Measurements from ENCODE around the gene MAN1C1. TPM values are rescaled to one million over a fixed set of nuclear protein-coding genes. Genes with fewer than 3 reads are reported as not detected.

MAN1C1 gene
- total RNA-seq, 1 experiment from 2014 or later = 9.3 TPM

DNA sequence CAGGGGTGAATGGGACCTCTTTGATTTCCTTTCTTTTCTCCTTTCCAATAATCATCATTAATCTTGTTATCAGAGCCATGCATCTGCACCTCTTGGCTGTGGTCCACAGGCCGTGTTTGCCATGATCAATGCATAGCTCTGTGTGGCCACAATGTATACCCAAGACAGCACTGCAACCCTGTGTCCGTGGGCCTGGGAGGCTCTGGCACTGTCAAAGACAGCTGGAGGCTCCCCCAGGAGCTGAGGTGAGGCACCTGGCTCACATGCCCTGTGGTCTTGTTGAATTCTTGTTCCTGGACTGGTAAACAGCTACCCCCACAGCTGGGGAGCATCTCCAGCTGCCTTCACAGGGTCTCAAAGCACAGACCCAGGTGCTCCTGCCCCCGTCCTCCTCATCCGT lies 116.2 kb downstream of the MAN1C1 start:
- H3K23me2 ChIP-seq (ENCODE audit: insufficient read length, low read depth, low read length, poor library complexity, severe bottlenecking) = no peaks in the 10 kb centered on the region
- H2BK20ac ChIP-seq (ENCODE audit: low read depth, low read length, poor library complexity, severe bottlenecking) = no peak overlapping the region
- no peak overlapping the region for H3K27ac ChIP-seq (ENCODE audit: insufficient read length, low read depth, low read length)
- no peak overlapping the region for H2BK15ac ChIP-seq (ENCODE audit: low read depth, low read length)
- H3K79me1 ChIP-seq (ENCODE audit: insufficient read depth, low read depth, low read length, poor library complexity, severe bottlenecking) = no peaks in the 10 kb centered on the region
- H3K4me1 Mint-ChIP-seq = peaks cover 8 to 10% of the 10 kb centered on the region in 2 experiments
- no peak overlapping the region for H3K4me3 Mint-ChIP-seq
- no peaks in the 10 kb centered on the region for H3K9me3 ChIP-seq (ENCODE audit: control insufficient read depth, low read depth, low read length)
- no CpG with 5 or more reads among the region's 4 CpGs for WGBS (ENCODE audit: extremely low coverage, insufficient read length, low lambda C conversion rate)
- H2BK120ac ChIP-seq (ENCODE audit: low read depth, low read length, poor library complexity, severe bottlenecking) = no peak overlapping the region
- H3K9me3 Mint-ChIP-seq = no peaks in the 10 kb centered on the region
- no peak overlapping the region for H3T11ph ChIP-seq (ENCODE audit: low read length)
- no peaks in the 10 kb centered on the region for H3K36me3 Mint-ChIP-seq (ENCODE audit: insufficient read depth in 1 of 3, low read depth in 3 of 3)
- H3K4ac ChIP-seq (ENCODE audit: low read depth, low read length) = no peak overlapping the region
- H2BK12ac ChIP-seq (ENCODE audit: insufficient read length, low read depth, low read length) = no peak overlapping the region
- H4K8ac ChIP-seq (replicated peaks; ENCODE audit: insufficient read length, low read depth, low read length) = no peak overlapping the region
- no peaks in the 10 kb centered on the region for H4K20me1 ChIP-seq (ENCODE audit: control insufficient read depth, insufficient read depth, insufficient read length)
- DNase-seq = no peak
- H3K4me1 ChIP-seq (ENCODE audit: insufficient read depth, low read length) = no peaks in the 10 kb centered on the region; the same call in 1 of the 2 replicates
- no peak overlapping the region for H3K23ac ChIP-seq (ENCODE audit: insufficient read length, low read depth, low read length)
- no peak overlapping the region for H3K9ac ChIP-seq (ENCODE audit: extremely low read depth, insufficient read length, low read length)
- no peak overlapping the region for H2AK5ac ChIP-seq (ENCODE audit: insufficient read length, low read length)
- H2BK5ac ChIP-seq (ENCODE audit: insufficient read length, low read length) = no peak overlapping the region
- H3K27me3 ChIP-seq (ENCODE audit: insufficient read depth, low read length) = no peaks in the 10 kb centered on the region
- H3K56ac ChIP-seq (ENCODE audit: insufficient read length, low read depth, low read length) = no peak overlapping the region
- H3K14ac ChIP-seq (ENCODE audit: insufficient read depth, low read length) = no peak overlapping the region
- H3K4me2 ChIP-seq (ENCODE audit: insufficient read depth, insufficient read length, low read length) = no peak overlapping the region
- no peak overlapping the region for H2AFZ ChIP-seq (ENCODE audit: low read length)
- H3K79me2 ChIP-seq (ENCODE audit: insufficient read depth, low read length) = no peaks in the 10 kb centered on the region
- peaks cover 2% of the 10 kb centered on the region; the same call in 1 of the 2 replicates for H3K27me3 Mint-ChIP-seq (ENCODE audit: low read depth)
- TF ChIP-seq, protein P1, sequence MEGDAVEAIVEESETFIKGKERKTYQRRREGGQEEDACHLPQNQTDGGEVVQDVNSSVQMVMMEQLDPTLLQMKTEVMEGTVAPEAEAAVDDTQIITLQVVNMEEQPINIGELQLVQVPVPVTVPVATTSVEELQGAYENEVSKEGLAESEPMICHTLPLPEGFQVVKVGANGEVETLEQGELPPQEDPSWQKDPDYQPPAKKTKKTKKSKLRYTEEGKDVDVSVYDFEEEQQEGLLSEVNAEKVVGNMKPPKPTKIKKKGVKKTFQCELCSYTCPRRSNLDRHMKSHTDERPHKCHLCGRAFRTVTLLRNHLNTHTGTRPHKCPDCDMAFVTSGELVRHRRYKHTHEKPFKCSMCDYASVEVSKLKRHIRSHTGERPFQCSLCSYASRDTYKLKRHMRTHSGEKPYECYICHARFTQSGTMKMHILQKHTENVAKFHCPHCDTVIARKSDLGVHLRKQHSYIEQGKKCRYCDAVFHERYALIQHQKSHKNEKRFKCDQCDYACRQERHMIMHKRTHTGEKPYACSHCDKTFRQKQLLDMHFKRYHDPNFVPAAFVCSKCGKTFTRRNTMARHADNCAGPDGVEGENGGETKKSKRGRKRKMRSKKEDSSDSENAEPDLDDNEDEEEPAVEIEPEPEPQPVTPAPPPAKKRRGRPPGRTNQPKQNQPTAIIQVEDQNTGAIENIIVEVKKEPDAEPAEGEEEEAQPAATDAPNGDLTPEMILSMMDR (conservative IDR thresholded peaks at IDR 0.05) = no peak
- no peak overlapping the region for H4K5ac ChIP-seq (ENCODE audit: insufficient read length, low read depth, low read length)
- H4K91ac ChIP-seq (ENCODE audit: insufficient read length, low read depth, low read length) = no peak overlapping the region
- H3K27ac Mint-ChIP-seq = no peak overlapping the region
- no peak overlapping the region for H3K18ac ChIP-seq (ENCODE audit: insufficient read length, low read depth, low read length)
